GM23248 (cell line): ENCODE results near the gene CFAP74.

Experiments used
- EZH2 ChIP-seq: fragments of 200-600 bp; sonication (generic); IDR thresholded peaks from 2 replicates; pipeline ENCODE4 v1.6.1; 2018; ENCODE audit warnings: antibody characterized with exemption, mild to moderate bottlenecking; ENCODE audit not compliant: insufficient read depth, poor library complexity, severe bottlenecking
- EZH2phosphoT487 ChIP-seq: fragments of 200-600 bp; sonication (generic); IDR thresholded peaks from 2 replicates; pipeline ENCODE4 v1.6.1; 2018; ENCODE audit warnings: antibody characterized with exemption, moderate library complexity, mild to moderate bottlenecking, low read depth; ENCODE audit not compliant: insufficient read depth

- TF ChIP-seq EZH2 (no peak), EZH2phosphoT487 (no peak)
Observed at GRCh38 chr1:2047749-2048729, 44.5 kb upstream of the CFAP74 start.
